GM12874 (cell line): Measurements from ENCODE around the gene LTBP2.

ENCODE experiments used
- CTCF ChIP-seq: IDR thresholded peaks from 2 replicates; pipeline ENCODE4 v1.5.1; 2011; ENCODE audit warnings: low read depth, mild to moderate bottlenecking, control low read depth, low read length, moderate library complexity; ENCODE audit not compliant: insufficient read depth

Gene LTBP2

DNA sequence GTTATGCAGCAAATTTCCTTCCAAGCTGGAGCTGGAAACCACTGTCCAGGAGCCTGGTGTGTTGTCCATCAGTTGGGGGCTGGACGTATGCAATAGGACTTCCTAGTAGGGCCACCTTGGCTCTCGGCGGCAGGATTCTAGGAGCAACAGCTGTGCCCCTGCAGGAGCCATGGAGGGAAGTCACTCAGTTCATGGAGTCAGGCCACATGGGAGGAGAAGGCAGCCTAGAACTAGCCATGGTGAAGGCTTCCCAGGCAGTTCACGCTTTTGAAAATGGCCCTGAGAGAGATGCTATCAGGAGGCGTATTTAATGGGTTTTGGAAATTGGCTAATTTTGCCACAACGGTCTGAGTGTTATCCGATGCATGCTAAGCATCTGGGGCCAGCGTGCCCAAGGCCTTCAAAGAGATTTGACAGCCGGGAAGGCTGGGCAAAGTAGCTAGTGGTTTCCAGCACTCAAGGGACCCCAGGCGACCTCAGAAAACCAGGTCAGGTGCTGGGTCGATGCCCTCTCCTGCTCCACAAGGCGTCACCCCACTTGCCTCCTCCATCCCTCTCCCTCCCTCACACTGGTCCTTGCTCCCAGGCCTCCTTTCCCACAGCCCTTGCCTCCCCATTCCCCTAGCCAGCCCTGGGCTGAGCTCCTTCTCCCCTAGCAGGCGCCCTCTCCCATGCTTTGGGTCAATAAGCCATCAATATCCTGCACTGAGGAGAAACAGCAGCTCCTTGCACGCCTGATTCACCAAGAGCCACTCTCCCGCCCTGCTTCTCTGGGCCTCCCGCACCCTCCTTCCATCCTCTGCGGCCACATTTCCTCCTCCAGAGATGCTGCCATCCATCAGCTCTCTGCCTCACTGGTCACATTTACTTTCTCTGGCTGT, 155.1 kb downstream of the LTBP2 start:
- TF ChIP-seq CTCF: no peak
